OCI-LY7 (cell line): ENCODE measurements around the gene TAPBP. TPM values are rescaled to one million over a fixed set of nuclear protein-coding genes. Genes with fewer than 3 reads are reported as not detected.

ENCODE experiments used
- BruUV-seq: library from RNA; stranded (reverse); fragments of 400-500 nt; replicated peaks from 2 replicates; lab custom pipeline; 2021; lab: Mats Ljungman, UMichigan
- CTCF ChIA-PET: fragments of 300-600 bp; sonication (Branson Sonifier 250); formaldehyde crosslinking; loops from one replicate; lab custom pipeline; 2022; ENCODE audit warnings: antibody characterized with exemption; ENCODE audit not compliant: unreplicated experiment; lab: Charles Lee
- POLR2A ChIA-PET: fragments of 300-600 bp; sonication (Branson Sonifier 250); formaldehyde crosslinking; loops from one replicate; lab custom pipeline; 2022; ENCODE audit warnings: antibody characterized with exemption; lab: Charles Lee
- DNase-seq: peaks from one replicate; pipeline ENCODE4 v3.0.0-alpha.2; 2015; ENCODE audit warnings: low spot score
- H2AFZ ChIP-seq: fragments of 200-600 bp; sonication (generic), shearing (Covaris generic); 2 replicates; pipeline ENCODE4 v1.6.1; 2014; ENCODE audit warnings: mild to moderate bottlenecking, antibody characterized with exemption, low read length, moderate library complexity
- H3K27ac ChIP-seq: fragments of 200-600 bp; sonication (generic); 2 replicates; pipeline ENCODE4 v1.5.1; 2014; ENCODE audit warnings: mixed run types, low read depth, mild to moderate bottlenecking, moderate library complexity, low read length, inconsistent platforms; ENCODE audit not compliant: poor library complexity, severe bottlenecking
- H3K36me3 ChIP-seq: fragments of 200-600 bp; sonication (generic); 2 replicates; pipeline ENCODE4 v1.6.1; 2014; ENCODE audit warnings: mild to moderate bottlenecking, antibody characterized with exemption, low read length, moderate library complexity, mixed read lengths; ENCODE audit not compliant: insufficient read depth
- H3K4me1 ChIP-seq: fragments of 200-600 bp; sonication (generic); 2 replicates; pipeline ENCODE4 v1.5.1; 2014; ENCODE audit warnings: mild to moderate bottlenecking, low read length; ENCODE audit not compliant: insufficient read depth, poor library complexity, severe bottlenecking
- H3K4me2 ChIP-seq: fragments of 200-600 bp; sonication (generic); 2 replicates; pipeline ENCODE4 v1.6.1; 2014; ENCODE audit warnings: mild to moderate bottlenecking, low read length
- H3K4me3 ChIP-seq: fragments of 200-600 bp; sonication (generic); 2 replicates; pipeline ENCODE4 v1.5.1; 2014; ENCODE audit warnings: mild to moderate bottlenecking, low read depth, low read length; ENCODE audit not compliant: poor library complexity, severe bottlenecking
- H3K79me2 ChIP-seq: fragments of 200-600 bp; sonication (generic); 2 replicates; pipeline ENCODE4 v1.6.1; 2016; ENCODE audit warnings: low read depth, mild to moderate bottlenecking, low read length, moderate library complexity, mixed read lengths; ENCODE audit not compliant: insufficient read depth
- H3K9me2 ChIP-seq: fragments of 200-600 bp; sonication (generic); 2 replicates; pipeline ENCODE4 v1.6.1; 2016; ENCODE audit warnings: mild to moderate bottlenecking, low read length, mixed read lengths; ENCODE audit not compliant: insufficient read depth
- H3K9me3 ChIP-seq: fragments of 200-600 bp; sonication (generic); 2 replicates; pipeline ENCODE4 v1.6.1; 2014; ENCODE audit warnings: mild to moderate bottlenecking, mixed run types, low read length, mixed read lengths
- H4K20me1 ChIP-seq: fragments of 200-600 bp; sonication (generic); 2 replicates; pipeline ENCODE4 v1.6.1; 2014; ENCODE audit warnings: mild to moderate bottlenecking, antibody characterized with exemption, low read length, moderate library complexity, mixed read lengths; ENCODE audit not compliant: insufficient read depth
- EZH2phosphoT487 ChIP-seq: fragments of 200-600 bp; sonication (generic); IDR thresholded peaks from 2 replicates; pipeline ENCODE4 v1.6.1; 2018; ENCODE audit warnings: low read depth, borderline replicate concordance, mild to moderate bottlenecking, mixed run types, antibody characterized with exemption, low read length, moderate library complexity, mixed read lengths
- intact Hi-C: fragments of 100-400 bp; cut with micrococcal nuclease; formaldehyde crosslinking; loops from one replicate; pipeline ENCODE4 v1.10.0; 2022; ENCODE audit not compliant: unreplicated experiment
- total RNA-seq, 2 experiments: library from RNA; depleted of rRNA in 1 of 2; stranded (reverse); fragments of >200 nt in 1 of 2; shearing (Covaris generic) in 1 of 2; gene quantifications; 2 replicates each; pipeline ENCODE4 v1.2.3, GENCODE V29; 2014 to 2022
- TF ChIP-seq, protein P1 (sequence below): fragments of 200-600 bp; sonication (generic); conservative IDR thresholded peaks from 2 replicates; pipeline ENCODE4 v1.5.1; 2014; ENCODE audit warnings: mild to moderate bottlenecking, antibody characterized with exemption, low read length, moderate library complexity, mixed read lengths

The TAPBP gene
- total RNA-seq, 2 experiments from 2014 or later, result 106 to 148 TPM

DNA sequence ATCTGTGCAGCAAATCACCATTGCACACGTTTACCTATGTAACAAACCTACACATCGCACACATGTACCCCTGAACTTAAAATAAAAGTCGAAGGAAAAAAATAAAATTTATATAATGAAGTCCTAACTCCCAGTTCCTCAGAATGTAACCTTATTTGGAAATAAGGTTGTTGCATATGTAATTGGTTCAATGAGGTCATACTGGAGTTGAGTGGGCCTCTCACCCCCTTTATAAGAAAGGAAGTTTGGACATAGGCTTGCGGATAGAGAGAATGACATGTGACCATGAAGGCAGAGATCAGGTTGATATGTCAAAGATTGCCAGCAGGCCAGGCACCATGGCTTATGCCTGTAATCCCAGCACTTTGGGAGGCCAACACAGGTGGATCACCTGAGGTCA is 19.8 kb upstream of the TAPBP start:
- intact Hi-C loops, result no loop called here
- Histone ChIP-seq H2AFZ (no peak overlapping the region), H3K79me2 (no peaks in the 10 kb centered on the region), H4K20me1 (no peaks in the 10 kb centered on the region), H3K4me3 (no peak overlapping the region), H3K9me3 (no peaks in the 10 kb centered on the region), H3K4me2 (no peak overlapping the region), H3K9me2 (no peaks in the 10 kb centered on the region), H3K36me3 (no peaks in the 10 kb centered on the region), H3K27ac (no peak overlapping the region), H3K4me1 (peaks cover 18% of the 10 kb centered on the region)
- POLR2A ChIA-PET, result interaction anchor here (0.6 to 0.7 kb wide), 2 partner anchors 16 to 267 kb away, joined by 3 to 7 read pairs; partner anchors contain the start of gene ZBTB22
- no TSS peak for BruUV-seq
- no peak for DNase-seq
- CTCF ChIA-PET, result interaction anchor here (0.5 kb wide), 1 partner anchor 11 kb away, joined by 4 read pairs; no protein-coding TSS in a partner anchor
- TF ChIP-seq EZH2phosphoT487, result no peak
- TF ChIP-seq, protein P1, sequence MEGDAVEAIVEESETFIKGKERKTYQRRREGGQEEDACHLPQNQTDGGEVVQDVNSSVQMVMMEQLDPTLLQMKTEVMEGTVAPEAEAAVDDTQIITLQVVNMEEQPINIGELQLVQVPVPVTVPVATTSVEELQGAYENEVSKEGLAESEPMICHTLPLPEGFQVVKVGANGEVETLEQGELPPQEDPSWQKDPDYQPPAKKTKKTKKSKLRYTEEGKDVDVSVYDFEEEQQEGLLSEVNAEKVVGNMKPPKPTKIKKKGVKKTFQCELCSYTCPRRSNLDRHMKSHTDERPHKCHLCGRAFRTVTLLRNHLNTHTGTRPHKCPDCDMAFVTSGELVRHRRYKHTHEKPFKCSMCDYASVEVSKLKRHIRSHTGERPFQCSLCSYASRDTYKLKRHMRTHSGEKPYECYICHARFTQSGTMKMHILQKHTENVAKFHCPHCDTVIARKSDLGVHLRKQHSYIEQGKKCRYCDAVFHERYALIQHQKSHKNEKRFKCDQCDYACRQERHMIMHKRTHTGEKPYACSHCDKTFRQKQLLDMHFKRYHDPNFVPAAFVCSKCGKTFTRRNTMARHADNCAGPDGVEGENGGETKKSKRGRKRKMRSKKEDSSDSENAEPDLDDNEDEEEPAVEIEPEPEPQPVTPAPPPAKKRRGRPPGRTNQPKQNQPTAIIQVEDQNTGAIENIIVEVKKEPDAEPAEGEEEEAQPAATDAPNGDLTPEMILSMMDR, result no peak

DNA sequence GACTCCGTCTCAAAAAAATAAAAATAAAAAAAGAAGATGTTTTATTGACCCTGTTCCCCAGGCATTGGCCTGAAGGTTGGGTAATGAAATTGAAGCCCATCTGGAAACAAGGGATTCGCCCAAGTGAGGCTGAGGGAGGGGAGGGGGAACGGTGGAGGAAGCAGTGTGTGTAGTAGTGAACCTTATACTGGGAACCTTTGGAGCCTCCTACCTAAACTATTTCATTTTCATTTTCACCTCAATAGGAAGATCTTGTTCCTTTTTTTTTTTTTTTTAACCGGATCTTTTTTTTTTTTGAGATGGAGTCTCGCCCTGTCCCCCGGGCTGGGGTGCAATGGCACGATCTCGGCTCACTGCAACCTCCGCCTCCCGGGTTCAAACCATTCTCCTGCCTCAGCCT is 16.9 kb upstream of the TAPBP start:
- Histone ChIP-seq H3K9me2 (no peaks in the 10 kb centered on the region), H2AFZ (no peak overlapping the region), H3K4me3 (no peak overlapping the region), H3K27ac (no peak overlapping the region), H3K4me2 (no peak overlapping the region), H3K36me3 (no peaks in the 10 kb centered on the region), H3K4me1 (peaks cover 23% of the 10 kb centered on the region), H3K9me3 (no peaks in the 10 kb centered on the region), H4K20me1 (no peaks in the 10 kb centered on the region), H3K79me2 (no peaks in the 10 kb centered on the region)
- no peak for TF ChIP-seq EZH2phosphoT487
- TF ChIP-seq, protein P1, result no peak
- no peak for DNase-seq
- no TSS peak for BruUV-seq
- CTCF ChIA-PET, result no interaction called here
- intact Hi-C loops, result no loop called here
- POLR2A ChIA-PET, result interaction anchor here (0.6 kb wide), 1 partner anchor 39 kb away, joined by 3 read pairs; no protein-coding TSS in a partner anchor

DNA sequence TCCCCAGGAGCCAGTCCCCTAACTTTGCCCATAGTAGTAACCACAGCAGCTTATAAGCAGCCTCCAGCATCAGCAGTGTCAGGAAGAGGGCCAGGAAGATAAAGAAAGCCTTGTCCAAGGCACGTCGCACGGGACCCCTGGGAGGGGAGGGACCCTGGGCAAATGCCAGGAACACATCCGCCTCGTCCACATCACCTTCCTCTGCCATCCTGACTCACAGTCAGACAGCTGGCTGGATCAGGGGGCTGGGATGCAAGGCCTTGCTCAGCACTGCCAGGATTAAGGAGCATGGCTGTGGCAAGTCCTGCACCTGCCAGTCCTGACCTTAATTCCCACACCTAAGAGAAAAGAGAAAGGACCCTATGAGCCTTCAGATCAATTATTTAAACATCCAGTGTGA is 15.2 kb upstream of the TAPBP start:
- ChIA-PET POLR2A (interaction anchor here (0.6 to 1.2 kb wide), 2 partner anchors 11 to 278 kb away, joined by 4 read pairs; partner anchors contain the start of gene ZBTB22), CTCF (no interaction called here)
- Histone ChIP-seq H3K4me1 (peaks cover 34% of the 10 kb centered on the region), H3K4me3 (no peak overlapping the region), H3K9me3 (no peaks in the 10 kb centered on the region), H3K4me2 (no peak overlapping the region), H3K36me3 (no peaks in the 10 kb centered on the region), H2AFZ (no peak overlapping the region), H4K20me1 (no peaks in the 10 kb centered on the region), H3K9me2 (no peaks in the 10 kb centered on the region), H3K79me2 (no peaks in the 10 kb centered on the region), H3K27ac (no peak overlapping the region)
- BruUV-seq, result no TSS peak
- TF ChIP-seq, protein P1, result no peak
- TF ChIP-seq EZH2phosphoT487, result no peak
- no peak for DNase-seq
- intact Hi-C loops, result no loop called here
